Epidermal melanocyte (primary cell): ENCODE measurements around the gene MAPK11.
A peak's percentile ranks its signal among the peaks of the same experiment; 100 is the strongest.

ENCODE experiments used
- DNase-seq: peaks from one replicate; pipeline ENCODE4 v3.0.0; 2011; ENCODE audit warnings: low spot score; ENCODE audit not compliant: insufficient read length

The MAPK11 gene

DNA sequence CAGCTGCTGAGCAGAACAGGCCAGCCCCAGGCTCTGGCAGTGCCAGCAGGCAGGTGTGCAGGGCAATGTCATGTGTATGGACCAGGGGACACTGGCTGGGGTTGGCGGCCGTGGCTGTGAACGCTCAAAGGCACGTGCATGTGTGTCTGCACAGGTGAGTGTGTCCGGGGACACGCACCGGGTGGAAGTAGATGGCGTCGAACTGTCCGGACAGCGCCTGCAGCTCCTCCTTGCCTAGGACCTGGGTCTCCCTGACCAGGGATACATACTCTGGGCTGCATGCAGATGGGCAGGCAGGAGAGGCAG lies 20.0 kb downstream of the MAPK11 start:
- no peak for DNase-seq

DNA sequence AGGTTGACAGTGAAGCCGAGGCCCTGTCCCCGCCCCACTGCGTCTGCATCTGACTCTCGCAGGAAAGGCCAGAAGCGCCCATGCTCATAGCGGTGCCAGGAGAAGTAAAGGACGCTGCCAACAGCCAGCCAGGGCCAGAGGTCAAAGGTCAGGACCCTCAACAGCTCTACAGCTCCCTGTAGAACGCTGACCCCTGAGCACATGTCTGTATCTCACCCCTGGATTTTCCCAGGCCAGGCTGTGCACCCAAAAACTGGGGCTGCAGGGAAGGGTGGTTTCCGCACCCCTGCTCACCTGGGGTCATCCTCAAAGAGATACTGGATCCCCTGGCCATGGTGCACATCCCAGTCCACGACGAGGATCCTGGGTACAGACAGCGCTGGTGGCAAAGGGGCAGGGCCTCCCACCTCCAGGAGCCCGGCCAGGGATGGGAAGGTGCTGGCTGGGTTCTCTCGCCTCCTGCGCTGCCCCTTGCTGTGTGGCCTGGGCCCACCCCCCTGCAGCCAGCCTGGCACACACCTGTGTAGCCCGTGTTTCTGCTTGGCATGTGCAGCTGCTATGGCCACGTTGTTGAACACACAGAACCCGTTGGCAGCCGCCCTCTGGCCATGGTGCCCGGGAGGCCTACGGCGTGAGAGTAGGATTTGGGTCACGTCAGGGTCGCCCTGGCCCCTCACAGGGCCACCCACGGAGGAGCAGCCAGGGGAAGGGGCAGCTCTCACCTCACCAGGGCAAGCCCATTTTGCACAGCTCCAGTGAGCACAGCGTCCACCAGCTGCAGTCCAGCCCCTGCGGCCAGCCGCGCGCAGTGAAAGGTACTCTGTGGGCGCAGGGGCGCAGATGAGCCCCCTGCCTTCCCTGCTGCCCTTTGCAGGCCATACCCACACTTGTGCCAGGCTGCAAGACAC lies 20.6 kb downstream of the MAPK11 start:
- no peak for DNase-seq

DNA sequence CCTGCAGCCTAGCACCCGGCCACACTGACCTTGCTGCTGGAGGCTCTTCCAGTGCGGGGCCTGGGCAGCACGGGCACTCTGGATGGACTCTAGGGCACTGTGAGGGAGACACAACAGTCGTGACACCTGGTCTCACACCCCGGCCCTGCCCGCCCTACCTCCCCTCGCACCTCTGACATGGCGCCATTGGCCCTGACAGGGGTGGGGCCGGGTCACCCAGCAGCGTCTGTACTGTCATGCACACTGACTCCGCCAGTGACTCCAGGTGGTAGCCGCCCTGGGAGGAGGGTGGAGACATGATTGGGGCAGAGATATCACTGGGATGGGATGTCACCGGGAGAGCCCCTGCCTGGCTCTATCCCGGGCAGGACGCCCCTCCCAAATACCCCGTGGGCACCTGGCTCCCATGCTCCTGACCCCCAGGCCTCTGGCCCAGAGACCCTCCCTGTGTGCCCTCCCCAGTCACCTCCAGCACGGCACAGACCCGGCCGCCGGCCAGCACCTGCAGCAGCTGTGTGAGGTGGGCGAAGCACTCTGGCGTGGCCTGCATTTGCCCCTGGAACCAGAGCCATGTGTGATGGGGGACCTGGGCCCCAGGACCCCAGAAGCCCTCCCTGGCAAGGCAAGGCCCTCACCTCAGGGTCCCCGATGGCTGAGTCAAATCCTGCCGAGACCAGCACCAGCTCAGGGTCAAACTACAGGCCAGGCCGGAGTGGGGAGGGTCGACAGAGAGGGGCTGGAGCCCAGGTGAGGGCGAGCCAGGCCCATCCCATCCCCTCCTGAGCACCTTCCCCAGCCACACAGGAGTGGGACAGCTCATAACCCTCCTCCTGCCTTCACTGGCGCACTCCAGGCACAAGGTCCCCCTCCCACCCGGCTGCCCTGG lies 21.7 kb downstream of the MAPK11 start:
- no peak for DNase-seq

DNA sequence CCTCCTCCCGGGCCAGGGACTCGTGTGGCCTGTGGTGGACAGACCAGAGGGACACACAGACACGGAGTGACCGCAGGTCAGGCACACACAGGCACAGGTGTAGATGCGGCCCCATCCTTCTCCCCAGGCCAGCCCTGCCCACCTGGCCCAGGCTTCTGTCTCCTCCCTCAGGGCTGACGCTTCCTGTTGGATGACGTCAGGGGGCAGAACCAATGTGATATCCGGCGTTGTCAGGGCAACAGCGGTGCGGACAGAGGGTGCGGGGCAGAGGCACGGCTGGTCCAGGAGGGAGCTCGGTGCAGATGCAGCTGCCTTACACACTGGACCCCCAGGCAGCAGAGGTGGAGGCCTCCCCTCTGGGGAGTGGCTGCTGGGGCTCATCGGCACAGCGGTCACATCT lies 22.4 kb downstream of the MAPK11 start:
- DNase-seq = no peak

DNA sequence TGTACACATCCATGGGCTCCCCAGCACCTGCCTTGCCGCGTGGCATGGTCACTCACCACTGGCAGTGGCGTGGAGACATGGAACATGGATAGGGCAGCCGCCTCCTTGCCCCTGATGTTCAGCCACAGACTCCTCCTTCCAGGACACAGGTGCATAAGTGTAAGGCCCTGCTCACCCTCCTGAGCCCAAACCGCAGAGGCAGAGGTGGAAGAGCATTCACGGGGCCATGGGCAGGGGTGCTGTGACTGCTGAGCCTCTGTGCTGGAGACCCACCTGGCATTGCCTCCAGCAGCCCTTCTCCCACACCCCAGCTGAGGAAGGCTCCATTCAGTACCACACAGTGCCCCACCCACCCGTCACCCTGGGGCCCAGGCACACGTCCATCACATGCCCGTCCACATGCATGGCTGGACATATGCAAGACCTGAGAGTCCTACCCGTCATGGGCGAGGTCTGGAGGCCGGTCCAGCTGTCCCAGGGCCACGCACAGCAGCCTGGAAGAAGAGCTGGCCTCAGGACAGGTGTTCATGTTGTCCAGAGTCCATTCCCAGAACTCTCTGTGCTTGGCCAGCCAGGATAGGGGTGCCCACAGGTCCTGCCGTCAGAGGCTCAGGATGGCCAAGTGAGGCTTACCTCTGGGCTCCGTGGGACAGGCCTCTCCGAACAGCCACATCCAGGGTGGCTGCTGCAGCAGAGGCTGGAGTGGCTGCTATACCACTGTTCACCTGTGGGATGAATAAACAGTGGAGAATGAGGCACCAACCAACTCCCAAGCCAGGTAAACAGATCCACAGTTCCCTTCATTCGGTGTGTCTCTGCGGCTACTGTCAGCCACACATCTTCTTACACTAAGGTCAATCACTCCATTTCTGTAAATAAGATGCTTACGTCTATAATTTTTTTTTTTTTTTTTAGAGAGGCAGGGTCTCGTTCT lies 23.7 kb downstream of the MAPK11 start:
- DNase-seq = no peak

DNA sequence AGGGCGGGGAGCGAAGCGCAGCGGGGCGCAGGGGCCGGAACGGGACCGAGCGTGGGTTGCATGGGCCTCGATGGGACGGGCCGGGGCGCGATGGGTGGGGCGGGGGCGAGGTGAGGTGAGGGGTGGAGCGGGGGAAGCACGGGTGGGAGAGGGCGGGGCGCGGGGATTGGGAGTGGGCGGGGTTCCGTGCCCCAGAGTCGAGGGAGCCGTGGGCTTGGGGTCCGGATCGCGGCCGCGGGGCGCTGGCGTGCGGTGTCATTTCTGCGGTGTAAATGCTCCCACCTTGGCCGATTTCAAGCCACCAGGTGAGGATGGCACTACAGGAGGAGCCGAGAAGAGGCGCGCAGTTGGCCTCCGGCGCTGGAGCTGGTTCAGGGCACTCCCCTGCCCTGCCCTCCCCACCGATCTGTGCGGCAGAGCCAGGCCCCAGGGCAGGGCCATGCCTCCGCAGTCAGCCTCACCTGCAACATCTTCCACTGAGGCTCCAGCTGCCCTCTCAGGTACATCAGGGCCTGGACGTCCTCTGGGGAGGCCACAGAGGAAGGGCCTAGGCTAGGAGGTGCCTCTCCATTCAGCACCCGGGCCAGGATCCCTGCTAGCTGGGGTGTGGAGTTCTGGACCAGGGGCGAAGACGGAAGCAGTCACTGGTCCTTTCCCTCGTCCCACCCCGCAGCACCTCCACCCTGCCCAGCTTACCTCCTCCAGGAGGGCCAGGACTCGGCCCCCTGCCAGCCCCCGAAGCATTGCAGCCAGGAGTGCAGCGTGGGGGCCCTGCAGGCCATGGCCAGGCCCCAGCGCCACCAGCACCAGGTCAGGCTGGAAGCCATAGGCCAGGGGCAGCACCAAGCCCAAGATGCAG lies 24.7 kb downstream of the MAPK11 start:
- DNase-seq = no peak

DNA sequence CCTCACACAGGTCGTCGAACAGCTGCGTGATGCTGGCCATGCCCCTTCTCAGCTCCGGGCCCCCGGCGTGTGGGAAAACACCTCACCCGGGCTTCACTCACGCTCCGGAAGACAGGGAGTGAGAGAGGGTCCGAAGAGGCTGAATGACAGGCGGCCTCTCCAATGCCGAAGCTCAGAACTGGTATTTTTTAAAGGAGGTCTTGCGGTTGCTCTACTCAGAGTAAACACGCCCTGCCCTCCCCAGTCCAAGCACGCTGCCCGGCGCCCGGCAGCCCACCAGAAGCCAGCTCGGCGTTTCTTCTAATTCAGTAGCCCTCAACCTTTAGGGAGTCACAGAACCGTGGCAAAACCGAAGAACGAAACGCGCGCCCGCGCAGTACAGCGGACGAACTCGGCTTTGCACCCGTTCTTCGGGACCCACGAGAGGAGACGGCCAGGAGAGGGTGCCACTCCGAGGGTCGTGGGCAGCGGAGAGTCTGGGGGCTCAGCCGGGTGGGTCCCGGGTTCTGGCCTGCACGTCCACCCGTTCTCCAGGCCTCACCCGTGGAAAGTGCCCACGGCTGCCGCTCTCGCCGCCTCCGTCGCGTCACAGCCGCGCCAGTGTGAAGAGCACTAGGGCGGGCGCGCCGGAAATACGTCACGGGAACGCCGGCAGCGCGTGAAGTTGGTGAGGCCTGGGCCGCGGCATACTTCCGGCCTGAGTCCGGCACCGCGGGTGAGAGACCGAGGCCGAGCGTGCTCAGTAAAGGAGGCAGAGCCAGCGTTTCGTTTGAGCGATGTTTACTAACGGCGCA lies 25.6 kb downstream of the MAPK11 start, which contains the start of gene TUBGCP6:
TSS of gene TUBGCP6 (minus strand) at position 604 of the 794 bp plus-strand sequence. CDS start at position 40, 564 bp downstream.
- DNase-seq = peak; percentile 96

DNA sequence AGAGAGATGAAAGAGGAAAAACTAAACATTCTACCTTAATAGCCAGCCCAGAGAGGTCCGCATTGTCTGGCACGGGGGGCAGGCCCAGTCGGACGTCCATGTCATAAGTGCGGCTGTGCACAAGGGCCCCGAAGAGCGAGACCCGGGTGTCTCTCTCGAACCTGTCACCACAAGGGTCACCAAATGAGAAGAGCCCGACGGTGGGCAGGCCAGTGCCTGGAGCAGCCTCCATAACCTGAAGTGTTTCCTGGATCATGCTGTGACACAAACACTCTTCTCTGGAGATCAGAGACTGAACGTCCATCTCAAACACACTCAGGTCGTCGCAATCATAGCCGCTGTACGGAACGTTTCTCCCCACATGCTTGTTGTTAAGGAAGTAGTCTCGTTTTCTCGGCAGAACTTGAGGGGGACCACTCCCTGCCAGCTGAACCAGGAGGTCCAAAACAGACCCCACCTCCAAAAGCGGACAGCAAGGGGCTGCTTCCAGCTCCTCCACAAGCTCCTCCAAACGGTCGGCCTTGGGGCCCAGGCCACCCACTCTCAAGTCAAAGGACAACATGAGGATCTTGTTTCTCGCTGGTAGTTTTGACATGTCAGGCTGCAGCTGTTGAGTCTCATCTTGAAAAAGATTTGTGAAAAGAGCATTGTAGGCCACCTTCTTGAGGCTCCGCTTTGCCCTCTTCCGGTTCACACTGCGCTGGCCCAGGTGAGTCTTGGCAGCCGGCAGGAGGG lies 26.3 kb downstream of the MAPK11 start:
- no peak for DNase-seq

DNA sequence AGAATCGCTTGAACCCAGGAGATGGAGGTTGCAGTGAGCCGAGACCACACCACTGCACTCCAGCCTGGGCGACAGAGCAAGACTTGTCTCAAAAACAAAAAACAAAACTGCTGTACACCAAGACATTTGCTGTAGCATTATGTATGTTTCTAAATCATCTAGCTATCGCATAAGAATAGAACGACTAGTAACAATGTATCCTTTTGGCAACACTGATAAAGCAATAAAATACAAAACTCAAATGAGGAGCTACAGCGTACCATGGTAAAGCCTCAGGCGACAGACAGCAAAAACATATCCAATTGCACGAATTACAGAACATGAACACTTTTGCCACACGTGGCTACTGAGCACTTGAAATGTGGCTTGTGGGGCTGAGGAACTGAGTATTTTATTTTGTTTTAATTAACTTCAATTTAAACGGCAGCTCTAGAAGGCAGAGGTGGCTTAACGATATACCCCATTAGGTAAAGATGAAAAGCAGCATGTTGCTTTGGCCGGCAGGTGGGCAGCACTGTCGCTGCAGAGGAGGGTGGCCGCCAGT lies 27.7 kb downstream of the MAPK11 start:
- no peak for DNase-seq

DNA sequence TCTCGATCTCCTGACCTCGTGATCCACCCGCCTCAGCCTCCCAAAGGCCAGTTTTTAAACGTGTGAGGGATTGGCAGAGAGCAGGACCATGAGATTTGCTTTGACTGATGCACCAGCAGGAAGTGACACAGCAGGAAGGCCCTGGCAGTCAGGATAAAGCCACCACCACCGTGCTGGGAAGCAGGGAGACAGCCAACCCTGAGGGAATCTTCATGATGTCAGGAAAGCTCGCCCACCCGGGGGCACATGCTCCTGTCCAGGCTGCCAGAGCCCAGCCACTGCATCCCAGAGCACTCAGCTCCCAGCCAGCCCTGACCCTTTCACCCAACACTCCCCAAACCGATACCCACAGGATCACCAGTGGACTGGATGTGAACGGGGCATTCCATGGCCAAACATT lies 31.4 kb downstream of the MAPK11 start:
- DNase-seq = no peak

DNA sequence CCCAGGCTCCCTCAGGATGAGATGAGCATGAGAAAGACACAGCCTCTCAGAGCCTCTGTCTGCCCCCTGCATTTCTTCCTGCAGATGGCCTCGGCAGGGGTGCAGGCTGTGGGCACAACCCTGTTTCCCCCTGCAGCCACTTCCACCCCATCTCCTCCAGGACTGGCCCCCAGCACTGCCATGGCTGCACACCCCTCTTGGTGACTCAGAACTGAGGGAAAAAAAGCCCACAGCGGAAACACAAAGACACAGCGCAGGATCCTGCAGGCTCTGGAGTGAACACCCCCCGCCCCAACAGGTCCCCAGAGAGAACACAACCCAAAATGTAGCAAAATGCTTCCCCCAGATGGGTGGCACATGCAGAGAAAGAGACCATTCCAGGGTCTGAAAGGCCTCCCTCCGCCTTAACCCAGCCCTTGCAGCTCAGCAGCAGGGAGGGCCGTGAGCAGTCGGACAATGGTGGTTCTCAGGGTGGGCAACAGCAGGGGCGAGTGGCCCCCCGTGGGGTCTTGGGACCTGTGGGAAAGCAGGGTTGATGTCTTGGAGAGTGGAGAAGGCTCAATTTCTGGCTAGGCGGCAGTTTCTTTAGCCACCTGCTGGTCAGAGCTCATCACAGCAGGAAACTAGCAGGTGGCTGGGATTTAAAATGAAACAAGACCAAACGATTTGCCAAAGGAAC lies 33.3 kb downstream of the MAPK11 start:
- no peak for DNase-seq

DNA sequence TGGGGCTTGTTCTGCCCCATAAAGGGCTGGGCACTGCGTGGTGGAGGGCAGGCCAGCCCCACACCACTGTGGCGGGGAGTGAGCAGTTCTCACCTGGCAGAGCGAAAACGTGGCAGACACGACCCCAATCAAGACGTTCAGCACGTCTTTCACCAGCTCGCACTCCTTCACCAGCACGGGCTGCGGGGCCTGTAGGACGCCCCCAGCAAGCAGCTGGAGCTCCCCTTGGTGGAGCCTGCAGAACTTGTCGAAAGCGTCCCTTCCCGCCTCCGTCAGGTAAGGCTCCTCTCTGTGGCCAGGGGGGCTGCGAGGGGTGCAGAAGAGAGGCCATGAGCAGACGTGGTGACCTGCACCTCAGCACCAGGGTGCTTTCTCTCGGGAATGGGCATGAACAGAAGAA lies 37.0 kb downstream of the MAPK11 start:
- no peak for DNase-seq

DNA sequence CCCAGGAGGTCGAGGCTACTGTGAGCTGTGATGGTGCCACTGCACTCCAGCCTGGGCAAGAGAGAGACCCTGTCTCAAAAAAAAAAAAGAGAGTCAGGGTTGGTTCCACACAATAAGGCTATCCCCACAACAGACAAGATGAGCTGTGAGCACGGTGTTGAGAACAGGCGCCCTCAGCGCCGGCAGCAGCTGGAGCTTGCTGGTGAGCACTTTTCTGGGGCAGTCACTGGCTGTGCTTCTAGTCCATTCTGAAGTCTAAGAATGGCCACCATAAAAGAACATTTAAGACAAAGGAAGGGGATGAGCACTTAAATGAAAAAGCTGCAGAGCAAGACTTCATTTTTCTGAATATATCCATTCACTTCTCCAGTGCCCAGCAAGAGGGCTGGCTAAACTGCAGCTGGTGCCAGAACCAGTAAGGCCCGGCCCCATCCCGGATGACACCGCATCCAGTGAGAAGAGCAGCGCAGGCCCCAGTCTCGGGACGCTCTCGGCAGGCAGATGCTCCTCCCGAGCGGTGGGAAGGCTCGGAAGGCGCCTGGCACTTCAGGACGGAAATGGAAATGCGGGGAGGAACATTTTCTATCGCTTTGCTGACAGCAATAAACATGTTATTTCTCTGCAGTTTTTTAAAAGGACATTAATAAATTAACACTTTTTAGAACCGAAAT lies 37.6 kb downstream of the MAPK11 start:
- DNase-seq = no peak

DNA sequence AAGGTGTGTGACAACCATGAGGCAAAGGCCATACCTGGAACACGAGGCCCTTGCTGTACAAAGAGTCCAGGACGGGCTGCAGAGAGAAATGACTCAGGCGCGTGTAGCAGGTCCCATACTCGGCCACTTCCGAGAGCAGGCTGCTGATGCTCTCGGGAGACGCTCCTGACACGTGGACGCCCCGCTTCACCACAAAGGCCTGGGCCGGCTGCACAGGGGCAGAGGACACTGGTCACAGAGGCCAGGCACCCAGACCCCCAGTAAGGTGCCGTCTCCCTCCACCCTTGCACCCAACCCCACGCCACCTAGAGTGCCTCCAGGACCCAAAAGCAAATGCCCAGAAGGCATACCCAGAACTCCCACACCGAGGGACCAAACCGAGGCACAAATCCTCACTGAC lies 40.8 kb downstream of the MAPK11 start:
- no peak for DNase-seq

DNA sequence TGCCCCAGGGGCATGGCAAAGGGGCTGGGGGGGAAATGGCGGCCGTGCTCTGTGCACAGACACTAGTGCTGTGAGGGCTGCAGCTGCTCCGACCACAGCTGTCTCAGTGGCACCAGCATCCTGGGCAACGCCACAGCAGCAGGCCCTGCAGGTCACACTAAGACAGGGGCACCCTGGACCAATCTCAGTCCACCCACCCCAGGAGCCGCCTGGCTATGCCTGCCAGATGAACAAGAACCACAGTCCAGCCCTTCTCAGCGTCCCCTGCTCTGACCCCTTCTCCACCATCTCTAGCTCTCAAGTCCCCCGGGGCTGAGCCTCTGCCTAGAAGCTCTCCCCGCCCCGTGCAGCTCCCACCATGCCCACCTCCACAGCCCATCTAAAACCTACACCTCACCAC lies 41.8 kb downstream of the MAPK11 start:
- no peak for DNase-seq

DNA sequence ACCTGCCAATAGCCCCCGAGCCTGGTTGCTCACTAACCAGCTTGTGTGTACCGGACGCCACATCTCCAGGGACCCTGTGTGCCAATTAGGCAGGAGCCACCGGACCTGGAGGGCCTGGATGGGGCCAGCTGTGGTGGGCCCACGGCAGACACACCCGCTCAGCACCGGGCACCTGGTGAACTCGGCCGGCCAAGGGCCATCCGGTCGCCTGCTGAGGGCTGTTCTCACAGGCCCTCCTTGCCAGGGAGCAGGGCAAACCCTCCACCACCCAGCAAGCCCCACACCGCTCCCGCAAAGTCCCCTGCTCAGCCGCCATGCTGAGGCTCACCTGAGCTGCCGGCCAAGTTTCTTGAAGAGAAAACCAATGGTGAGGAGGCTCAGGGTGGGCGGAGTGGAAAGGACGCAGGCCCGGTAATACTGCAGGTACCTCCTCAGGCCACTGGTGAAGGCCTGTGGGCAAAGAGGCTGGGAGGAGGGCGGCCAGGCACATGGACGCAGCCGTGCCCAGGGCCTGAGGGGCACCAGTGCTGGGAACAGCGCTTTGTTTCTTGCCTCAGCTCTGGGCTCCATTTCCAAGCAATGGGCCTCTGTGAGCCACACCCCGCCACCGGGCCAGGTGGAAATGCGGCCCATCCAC lies 42.5 kb downstream of the MAPK11 start:
- DNase-seq = no peak

DNA sequence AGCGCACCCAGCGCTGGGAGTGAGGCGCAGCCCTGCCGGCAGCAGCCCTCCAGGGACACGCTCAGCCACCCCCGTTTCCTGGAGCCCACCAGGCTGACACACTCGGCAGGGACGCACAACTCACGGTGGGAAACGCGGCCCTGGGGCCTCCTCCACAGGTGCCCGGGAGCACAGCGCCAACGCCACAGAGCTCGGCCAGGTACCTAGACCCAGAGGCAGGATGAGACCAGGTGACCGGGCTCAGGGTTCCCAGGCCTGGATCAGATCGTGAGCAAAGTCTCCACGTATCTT lies 43.4 kb downstream of the MAPK11 start:
- no peak for DNase-seq
